GM19455 (cell line): ENCODE results near the gene USP21.

ENCODE experiments used
- ATAC-seq: cut with Tn5 transposase; IDR thresholded peaks from one replicate; pipeline ENCODE4 v1.9.1; 2021; ENCODE audit not compliant: unreplicated experiment

Gene USP21

GRCh38 chr1:161168906-161169305 lies 9.6 kb downstream of the USP21 start:
- no peak for ATAC-seq

- ATAC-seq, result no peak
Observed at GRCh38 chr1:161171191-161171590, 11.9 kb downstream of the USP21 start.

DNA sequence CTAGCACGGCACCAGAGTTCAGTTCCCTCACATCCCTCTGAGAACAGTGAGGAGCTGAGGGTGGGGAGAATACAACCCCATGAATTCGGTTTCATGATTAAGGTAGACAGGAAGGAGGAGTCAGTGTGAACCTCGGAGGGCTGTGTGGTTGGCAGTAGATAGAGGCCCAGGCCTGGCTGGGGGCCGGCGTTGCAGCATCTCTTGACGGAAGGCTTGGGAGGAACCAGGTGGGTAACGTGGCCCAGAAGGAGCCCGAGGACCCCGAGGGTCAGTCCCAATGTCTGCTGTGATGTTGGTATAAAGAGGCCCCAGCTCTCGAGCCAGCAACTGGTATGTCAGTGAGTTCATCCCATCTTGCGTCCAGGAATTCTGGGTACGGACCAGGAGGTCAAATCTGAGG lies 12.4 kb downstream of the USP21 start:
- no peak for ATAC-seq

DNA sequence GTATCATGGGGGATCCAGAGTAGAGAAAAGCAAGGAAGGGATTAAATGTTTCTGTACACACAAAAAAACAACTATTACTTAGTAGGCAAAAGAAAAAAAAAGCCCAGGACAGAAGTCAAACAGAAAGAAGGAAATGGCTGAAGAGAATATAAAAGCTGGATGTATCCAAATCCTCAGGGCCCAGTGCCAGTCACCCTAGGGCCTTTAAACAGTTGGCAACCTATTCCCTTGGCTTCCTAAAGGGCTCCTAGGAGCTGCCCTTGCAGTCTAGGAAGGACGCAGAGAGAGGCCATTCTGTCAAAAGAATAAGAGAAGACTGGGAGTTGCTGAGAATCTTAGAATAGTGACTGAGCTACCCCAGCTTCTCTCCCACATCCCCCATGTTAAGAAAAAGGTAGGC lies 13.0 kb downstream of the USP21 start:
- ATAC-seq, result no peak

DNA sequence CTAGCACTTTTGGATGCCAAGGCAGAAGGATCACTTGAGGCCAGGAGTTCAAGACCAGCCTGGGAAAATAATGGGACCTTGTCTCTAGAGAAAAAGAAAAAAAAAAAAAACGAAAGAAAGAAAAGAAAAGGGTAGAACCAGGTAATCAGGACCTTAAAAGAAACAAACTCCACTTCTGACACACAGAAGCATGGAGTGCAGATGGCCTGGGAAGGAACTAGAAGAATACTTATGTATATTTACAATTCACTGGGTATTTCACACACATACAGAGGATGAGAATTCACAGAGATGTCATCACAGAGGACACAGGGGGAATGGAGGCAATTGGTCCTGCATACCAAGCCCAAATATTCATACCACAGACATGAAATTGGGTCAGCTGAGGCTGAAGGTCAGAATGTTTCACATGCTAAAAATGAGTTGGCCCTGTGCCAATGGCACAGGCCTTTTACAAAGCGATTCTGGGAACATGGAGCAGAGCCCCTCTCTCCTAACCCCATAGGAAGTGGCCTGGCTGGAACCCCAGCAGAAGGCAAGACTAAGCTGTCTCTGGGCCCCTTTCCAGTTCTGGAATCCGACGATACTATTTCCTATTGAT lies 13.6 kb downstream of the USP21 start:
- ATAC-seq, result no peak

GRCh38 chr1:161173711-161174110 lies 14.4 kb downstream of the USP21 start:
- ATAC-seq, result no peak

- ATAC-seq, result no peak
Observed at GRCh38 chr1:161174911-161175310, 15.6 kb downstream of the USP21 start.

DNA sequence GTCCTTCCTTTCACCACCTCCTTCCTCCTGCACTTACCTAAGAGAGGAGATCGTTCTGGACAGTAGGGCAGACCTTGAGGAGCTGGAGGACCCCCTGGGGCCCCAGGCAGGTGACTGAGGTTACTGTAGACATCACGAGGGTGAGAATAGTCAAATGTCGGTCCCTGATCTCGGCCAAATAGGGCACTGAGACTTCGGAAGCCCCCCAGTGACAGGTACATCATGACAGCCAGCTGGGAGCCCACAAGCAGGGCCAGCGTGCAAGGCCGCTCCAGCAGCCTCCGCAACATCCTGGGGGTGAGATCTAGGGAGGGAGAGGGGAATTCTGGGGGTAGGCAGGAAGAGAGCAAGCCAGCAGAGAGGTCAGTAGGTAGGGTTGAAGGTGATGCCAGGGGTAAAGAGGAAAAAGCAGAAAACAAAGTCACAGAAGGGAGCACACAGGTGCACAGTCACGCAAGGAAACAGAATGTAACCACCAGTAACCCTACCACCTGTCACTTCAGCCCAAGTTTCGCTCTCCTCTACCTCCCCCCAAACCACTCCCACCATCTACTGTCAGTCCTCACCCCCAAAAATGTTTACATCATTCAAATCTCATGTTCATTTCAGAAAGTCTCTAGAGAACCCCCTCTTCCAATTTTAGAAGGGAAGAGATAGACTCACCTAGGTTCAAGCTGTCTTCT lies 16.6 kb downstream of the USP21 start:
- no peak for ATAC-seq

DNA sequence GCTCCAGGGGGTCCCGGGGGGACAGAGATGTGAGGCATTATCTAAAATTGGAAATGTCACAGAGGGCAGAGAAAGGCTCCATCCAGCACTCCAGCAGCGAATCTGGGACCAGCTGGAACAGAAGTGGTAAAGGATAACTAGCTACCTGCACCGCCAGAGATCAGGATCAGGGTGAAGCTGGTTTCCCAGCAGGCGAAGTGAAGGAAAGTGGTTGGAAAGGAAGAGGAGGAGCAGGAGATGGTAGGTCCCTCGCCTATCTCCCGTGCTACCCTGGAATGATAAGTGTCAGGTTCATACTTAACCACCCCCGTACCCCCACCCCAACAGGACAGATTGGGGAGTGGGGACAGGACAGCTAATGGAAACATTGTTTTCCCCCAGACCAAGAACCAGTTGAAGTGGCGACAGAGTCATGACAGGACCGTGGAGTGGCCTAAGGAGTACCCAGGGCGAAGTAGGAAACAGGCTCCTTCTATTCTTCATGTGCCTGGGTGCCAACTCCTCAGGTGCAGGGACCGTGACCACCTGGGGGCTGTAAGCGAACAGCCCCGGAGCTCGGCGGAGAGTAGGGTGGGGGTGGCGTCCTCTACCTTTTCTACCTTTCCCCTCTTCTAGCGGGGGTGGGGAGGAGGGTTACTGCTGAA lies 17.3 kb downstream of the USP21 start:
- no peak for ATAC-seq

DNA sequence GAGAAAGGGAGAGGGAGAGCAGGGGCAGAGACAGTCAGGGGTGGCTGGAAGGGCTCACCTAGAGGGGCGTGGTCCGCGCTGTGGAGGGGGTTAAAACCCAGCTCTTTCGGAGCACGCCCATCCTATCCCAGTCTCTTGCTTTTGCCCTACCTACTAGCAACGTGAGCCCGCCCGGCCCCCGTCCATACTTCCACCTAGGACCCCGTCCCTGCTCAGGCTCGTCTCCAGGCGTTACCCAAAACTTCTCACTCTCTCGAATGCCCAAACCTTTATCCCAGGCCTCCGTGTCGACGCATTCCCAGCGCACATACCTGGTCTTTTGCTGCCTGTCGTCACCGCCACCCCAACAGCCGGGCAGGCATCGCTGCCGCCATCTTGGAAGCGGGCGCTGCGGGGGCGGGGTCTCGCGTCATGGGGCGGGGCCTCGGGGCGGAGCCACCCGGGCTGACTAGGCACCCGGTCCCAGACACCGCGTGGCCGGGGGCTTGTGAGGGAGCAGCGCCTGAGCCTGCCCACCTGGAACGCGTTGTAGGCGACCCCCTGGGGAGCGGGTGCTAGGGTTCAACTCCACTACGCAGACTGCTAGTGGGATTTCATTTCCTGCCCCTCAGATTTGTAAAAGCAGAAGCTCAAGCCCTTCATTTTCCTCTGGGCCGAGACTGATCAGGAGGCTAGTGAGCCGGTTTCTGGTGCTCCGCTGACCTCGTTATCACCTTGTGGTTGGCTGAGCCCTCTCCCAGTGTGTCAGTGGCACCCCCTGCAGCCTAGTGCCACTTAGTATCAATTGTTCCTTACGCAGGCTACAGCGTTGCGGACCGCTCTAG lies 18.0 kb downstream of the USP21 start, which contains the start of gene B4GALT3:
TSS of gene B4GALT3 (minus strand) at position 396 of the 824 bp plus-strand sequence. CDS start 1,447 bp downstream, outside the sequence.
- ATAC-seq, result peak; percentile 73

DNA sequence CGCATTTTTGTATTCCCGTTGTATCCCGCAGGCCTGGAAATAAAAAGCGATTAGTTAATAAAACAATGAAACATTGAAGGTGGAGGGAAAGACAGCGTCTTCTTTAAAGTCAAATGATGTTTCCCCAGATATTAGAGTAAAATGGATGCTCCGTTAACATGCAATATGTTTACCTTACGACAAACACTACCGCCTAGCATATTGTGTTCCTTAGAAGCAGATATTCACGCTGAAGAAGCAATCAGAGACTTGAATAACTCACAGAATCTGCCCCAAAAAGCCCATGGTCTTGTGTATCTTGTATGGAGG lies 18.6 kb downstream of the USP21 start:
- no peak for ATAC-seq

DNA sequence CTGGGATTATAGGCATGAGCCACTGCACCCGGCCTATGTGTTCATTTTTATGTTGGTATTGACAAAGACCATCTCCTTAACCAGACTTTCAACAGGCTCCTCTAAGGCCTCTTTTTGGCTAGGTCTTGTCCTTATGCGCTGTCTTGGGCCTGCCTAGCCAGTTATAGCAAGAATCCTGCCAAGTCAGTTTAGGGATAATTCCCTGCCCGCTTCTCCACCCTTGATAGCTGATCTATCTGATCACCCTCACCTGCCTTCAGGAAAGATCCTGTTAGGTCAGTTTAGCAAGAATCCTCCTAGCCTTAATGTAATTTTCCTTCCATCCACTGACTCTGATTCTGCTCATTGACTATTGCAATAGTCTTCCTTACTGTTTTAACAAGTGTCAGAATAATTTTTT lies 20.4 kb downstream of the USP21 start:
- ATAC-seq, result no peak

DNA sequence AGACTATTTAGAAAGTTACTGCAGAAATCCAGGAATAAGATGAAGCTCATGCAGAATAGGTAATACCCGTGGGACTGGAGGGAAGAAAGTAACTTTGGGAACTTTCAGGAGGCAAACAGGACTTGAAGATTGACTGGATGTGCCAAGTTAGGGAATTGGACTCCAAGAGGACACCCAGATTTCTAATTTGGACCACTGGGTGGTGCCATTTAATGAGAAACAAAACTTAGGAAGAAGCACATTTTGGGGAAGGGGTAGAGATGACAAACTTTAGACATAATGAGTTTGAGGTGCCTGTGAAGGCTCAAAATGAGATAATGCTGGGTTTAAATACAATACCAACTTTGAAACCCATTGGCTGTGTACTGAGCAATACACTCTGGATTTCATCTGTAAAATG lies 21.3 kb downstream of the USP21 start:
- no peak for ATAC-seq

GRCh38 chr1:161182214-161182613 lies 22.9 kb downstream of the USP21 start:
- ATAC-seq, result peak; percentile 49

GRCh38 chr1:161185282-161185682 lies 26.0 kb downstream of the USP21 start:
- ATAC-seq, result peak; percentile 66

- no peak for ATAC-seq
Observed at GRCh38 chr1:161185732-161186311, 26.5 kb downstream of the USP21 start.

- ATAC-seq, result no peak
Observed at GRCh38 chr1:161187311-161187710, 28.0 kb downstream of the USP21 start.

GRCh38 chr1:161188381-161188780 lies 29.1 kb downstream of the USP21 start:
- no peak for ATAC-seq

DNA sequence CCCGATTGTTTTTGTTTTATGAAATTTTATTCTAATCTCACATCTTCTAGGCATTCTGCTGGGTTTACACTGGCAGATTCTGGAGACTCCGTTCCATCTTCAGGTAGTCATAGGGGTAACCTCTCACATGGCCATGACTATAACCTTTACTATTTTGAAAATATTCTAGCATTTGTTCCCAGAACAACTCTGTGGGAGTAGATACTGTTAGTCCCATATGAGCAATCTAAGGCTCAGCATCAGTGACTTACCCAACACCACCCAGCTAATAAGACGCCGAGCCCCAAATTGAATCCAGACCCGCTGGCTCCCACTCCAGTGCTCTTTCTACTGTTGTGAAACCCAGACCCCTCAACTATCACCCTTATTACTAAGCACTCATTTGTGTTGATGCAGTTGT lies 29.7 kb downstream of the USP21 start:
- no peak for ATAC-seq

- ATAC-seq, result no peak
Observed at GRCh38 chr1:161190962-161191521, 31.7 kb downstream of the USP21 start.

- no peak for ATAC-seq
Observed at GRCh38 chr1:161191971-161192370, 32.7 kb downstream of the USP21 start.
